Activated T-cell treated with anti-CD3 and anti-CD28 coated beads for 1 hour (primary cell): ENCODE data around the gene ZNF296.

Source experiments
- DNase-seq: peaks from one replicate; pipeline ENCODE4 v3.0.0-alpha.2; 2020; ENCODE audit warnings: low read depth

The ZNF296 gene

DNA sequence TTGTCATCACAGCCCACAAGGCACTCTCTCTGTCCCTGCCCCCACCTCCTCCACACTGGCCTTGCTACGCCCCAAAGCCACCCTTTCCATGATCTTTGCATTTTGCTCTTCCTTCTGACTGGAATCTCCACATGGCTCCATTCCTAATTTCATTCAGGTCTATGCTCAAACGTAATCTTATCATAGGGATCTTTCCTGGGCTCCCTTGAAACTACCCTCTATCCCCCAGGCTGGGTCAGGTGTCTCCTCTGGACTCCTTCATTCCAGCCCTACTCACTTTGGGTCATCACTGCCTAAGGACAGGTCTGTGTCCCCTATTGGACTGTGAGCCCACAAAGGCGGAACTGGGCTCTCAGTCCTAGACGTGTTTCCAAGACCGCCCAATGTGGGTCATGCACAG lies 5.9 kb upstream of the ZNF296 start:
- no peak for DNase-seq

- DNase-seq, result no peak
Observed at GRCh38 chr19:45079911-45080370, 3.7 kb upstream of the ZNF296 start.

- peak; percentile 71 for DNase-seq
Observed at GRCh38 chr19:45079063-45079910, 3.0 kb upstream of the ZNF296 start, which contains the start of gene GEMIN7. Gene GEMIN7 (plus strand): TSS chr19:45079260. CDS start chr19:45090115, 10,855 bp downstream.

GRCh38 chr19:45078390-45079062 lies 2.2 kb upstream of the ZNF296 start:
- no peak for DNase-seq

DNA sequence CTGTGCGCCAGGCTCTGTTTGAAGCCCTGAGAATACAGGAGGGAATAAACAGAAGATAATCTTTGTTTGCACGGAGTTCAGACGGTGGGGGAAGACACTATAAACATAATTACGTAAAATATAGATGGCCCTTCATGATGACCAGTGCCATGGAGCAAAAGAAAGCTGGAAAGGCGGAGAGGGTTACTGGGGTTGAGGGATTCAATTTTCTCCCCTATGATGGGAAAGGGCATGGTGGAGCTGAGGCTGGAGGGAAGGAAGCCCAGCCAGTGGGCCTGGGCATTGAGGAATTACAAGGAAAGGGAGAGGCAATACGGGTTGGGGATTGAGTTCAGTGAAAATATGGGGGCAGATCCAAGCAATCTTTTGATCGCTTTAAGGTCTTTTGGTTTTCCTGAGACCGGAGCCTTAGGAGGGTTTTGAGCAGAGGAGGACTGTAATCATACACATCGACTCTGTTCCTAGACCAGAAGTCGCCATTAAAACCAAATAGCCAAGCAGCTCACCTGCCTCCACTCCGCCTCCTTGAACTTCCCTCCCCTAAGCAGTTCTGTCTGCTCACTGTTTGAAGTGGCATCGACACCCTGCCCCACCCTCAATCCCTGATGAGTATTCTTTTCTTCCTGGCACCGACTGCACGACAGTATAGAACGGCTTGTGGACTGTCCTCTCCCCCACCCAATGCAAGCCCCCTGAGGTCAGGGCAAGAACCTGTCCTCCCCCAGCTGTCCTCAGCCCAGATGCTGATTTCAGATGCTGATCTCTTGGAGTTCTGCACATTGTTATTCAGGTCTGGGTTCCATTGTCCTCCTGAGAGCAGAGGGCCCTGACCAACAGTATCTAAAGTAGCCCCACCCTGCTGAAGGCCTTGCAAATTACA lies 813 bp upstream of the ZNF296 start:
- no peak for DNase-seq

- DNase-seq, result no peak
Observed at GRCh38 chr19:45075301-45076028, 813 bp downstream of the ZNF296 start.

GRCh38 chr19:45074744-45075300 lies 1.5 kb downstream of the ZNF296 start:
- DNase-seq, result no peak

DNA sequence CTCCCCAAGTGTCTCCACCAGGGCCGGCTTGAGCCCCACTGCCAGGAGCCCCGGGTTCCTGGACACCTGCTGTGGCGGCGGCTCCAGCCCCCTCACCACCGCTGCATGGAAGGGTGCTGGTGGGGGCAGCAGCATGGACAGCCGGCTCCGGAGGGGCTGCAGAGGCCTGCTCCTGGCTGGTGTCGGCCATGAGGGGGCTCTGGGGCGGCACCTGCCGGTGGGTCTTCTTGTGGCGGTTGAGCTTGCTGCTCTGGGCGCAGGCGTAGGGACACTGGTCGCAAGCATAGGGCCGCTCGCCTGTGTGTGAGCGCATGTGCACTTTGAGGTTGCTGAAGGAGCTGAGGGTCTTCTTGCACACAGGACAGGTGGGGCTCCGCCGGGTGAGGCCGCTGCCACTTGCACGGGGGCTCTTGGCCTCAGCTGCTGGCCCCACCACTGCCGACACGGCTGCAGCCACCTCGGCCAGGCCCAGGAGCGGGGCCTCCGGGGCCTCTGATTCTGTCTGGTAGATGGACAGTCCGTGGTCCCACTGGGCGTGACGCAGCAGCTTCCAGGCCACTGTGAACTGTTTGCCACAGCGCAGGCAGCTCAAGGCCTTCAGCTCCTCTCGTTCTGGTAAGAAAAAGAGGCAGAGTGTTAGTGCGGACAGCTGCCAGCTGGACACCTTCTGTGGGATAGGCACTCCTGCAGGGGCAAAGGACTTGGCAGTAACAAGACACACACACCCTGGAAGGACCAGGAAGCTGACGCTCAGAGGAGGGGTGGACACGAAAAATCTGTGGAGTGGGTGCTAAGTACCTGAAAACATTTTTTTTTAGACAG lies 4.1 kb downstream of the ZNF296 start:
- DNase-seq, result no peak

GRCh38 chr19:45071545-45071938 lies 4.7 kb downstream of the ZNF296 start:
- no peak for DNase-seq

DNA sequence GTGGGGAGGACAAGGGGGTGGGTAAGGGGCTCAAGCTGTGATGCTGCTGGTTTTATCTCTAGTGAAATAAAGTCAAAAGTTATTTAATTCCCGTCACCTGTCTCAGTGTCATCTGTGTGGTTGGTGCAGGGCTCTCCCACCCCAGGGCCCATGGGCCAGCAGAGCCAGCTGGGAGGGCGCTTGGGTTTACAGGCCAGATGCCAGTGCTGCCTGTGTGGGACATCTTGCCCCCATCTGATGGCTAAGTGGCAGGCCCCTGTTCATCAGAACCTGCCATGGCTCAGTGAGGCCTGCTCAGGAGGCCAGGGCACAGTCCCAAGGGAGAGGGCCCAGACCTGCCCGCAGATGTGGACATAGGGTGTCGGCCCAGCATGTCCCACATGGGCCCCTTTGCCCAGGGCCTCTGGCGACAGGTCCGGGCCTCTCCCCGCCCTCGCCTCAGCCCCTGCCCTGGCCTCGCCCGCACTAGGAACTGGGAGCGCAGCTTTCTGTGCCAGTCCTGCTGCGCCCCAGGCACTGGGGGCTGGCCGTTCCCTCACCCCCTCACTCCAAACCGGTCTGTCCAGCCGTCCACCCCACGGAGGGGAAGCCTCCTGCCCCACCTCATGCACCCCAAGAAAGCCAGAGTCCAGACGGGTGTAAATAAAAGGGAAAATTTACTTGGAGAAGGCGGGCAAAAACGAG lies 5.3 kb downstream of the ZNF296 start:
- no peak for DNase-seq

DNA sequence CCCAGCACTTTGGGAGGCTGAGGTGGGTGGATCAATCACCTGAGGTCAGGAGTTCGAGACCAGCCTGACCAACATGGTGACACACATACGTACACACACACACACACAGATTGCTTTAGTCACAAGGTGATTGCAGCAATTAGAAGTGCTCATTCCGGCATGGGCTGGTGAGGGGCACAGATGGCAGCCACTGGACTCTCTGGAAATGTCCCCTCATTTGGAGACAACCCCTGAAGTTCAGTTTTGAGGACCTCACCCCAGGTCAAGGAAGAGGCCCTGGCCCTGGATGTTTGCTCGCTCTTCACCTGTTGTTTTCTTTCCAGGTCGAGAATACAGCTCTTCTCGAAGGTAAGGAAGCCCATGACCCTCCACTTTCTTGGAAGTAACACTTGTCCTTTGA lies 6.1 kb downstream of the ZNF296 start:
- no peak for DNase-seq

- DNase-seq, result no peak
Observed at GRCh38 chr19:45069056-45069455, 7.2 kb downstream of the ZNF296 start.

- no peak for DNase-seq
Observed at GRCh38 chr19:45068041-45068440, 8.2 kb downstream of the ZNF296 start.

GRCh38 chr19:45066921-45067661 lies 9.2 kb downstream of the ZNF296 start:
- DNase-seq, result no peak

DNA sequence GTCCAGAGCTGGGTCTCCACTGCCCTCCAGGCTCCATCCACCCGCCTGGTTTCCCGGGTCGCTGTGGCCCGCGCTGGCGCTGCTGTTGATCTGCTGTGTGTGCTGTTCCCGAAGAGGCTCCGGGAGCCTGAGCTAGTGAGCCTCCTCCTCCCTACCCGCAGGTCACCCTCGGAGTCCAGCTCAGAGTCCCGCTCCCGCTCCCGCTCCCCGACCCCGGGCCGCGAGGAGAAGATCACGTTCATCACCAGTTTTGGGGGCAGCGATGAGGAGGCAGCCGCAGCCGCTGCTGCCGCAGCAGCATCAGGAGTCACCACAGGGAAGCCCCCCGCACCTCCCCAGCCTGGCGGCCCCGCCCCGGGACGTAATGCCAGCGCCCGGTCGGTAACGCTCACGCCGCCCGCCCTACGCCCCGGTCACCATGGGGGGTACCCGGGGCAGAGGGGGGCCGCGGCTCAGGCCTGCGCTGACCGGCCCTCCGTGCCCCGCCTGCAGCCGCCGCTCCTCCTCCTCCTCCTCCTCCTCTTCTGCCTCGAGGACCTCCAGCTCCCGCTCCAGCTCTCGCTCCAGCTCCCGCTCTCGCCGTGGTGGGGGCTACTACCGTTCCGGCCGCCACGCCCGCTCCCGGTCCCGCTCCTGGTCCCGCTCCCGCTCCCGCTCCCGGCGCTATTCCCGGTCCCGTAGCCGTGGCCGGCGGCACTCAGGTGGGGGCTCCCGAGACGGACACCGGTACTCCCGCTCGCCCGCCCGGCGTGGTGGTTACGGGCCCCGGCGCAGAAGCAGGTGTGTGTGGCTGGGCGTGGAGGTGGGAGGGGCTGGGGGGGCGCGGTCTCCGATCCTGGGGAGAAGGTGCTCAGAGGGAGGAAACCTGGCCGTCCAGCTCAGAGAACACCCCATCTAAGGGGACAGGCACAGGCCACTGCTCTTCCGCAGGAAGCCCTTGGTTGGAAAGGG lies 12.2 kb downstream of the ZNF296 start:
- no peak for DNase-seq

GRCh38 chr19:45061965-45062364 lies 14.3 kb downstream of the ZNF296 start:
- no peak for DNase-seq

GRCh38 chr19:45059258-45059965 lies 16.9 kb downstream of the ZNF296 start:
- peak; percentile 84 for DNase-seq
